Adrenal gland (tissue), 5 donors: ENCODE measurements around the gene CAND2.

ENCODE experiments used
- CTCF ChIP-seq, 6 experiments: fragments of 450-650 bp in 4 of 6; fragments of 200-600 bp in 2 of 6; sonication (generic) in 1 of 6; IDR thresholded peaks; 1 replicate in 5 of 6; 2 replicates in 1 of 6; pipeline versions ENCODE4 v1.5.1 to v1.8.0; 2016 to 2021; ENCODE audit warnings: antibody characterized with exemption in 6 of 6, mild to moderate bottlenecking in 2 of 6, moderate library complexity in 1 of 6
- POLR2A ChIP-seq, 2 donors: fragments of 450-650 bp; IDR thresholded peaks; one replicate each; pipeline ENCODE4 v1.6.1; 2017; ENCODE audit warnings: antibody characterized with exemption in 2 of 2, mild to moderate bottlenecking in 2 of 2, moderate library complexity in 1 of 2
- donor health status: DM: no; HTN: no; CAD: no.

- TF ChIP-seq CTCF (IDR thresholded peaks at IDR 0.05) = no peak
- no peak for TF ChIP-seq POLR2A (IDR thresholded peaks at IDR 0.05)
Measured at GRCh38 chr3:12756175-12756574, 40.3 kb upstream of the CAND2 start.
